ENCODE data around the gene NPR1.
"Not testable (repeated sequence)": the region's sequence is repeated elsewhere in the genome, so short reads cannot be mapped to it uniquely, and the experiment has no call there.

The NPR1 gene

DNA sequence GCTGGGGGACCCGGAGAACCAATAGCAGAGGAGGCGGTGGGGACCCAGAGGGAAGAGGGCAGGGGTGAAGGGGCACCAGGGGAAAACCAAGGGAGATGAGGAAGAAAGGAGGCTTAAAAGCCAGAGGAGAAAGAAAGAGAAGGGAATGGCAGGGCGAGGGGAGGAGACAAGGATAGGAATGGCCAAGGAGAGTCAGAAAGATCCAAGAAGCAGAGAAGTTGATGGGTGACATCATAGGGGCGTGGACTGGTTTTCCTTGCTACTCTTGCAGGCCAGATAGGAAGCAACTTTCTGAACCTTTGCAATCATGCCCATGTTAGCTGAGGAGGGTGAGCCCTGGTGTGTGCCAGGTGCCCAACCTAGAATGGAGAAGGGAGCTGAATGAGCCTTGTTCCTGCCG lies 5.4 kb downstream of the NPR1 start:
- DNase-seq: no peak

DNA sequence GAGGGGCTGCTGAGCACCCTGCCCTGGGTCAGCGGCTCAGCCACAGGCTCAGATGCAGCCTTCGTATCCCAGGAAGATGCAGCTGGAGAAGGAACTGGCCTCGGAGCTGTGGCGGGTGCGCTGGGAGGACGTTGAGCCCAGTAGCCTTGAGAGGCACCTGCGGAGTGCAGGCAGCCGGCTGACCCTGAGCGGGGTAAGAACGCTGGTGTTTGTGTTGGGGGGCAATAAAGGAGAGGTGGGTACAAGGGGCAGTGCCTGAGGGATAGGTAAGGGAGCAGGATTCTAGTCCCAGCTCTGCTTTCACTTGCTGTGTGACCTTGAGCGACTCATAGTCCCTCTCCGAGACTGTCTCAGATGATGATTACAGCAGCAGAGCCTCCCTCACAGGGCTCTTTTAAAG lies 6.4 kb downstream of the NPR1 start:
- no peak for DNase-seq

DNA sequence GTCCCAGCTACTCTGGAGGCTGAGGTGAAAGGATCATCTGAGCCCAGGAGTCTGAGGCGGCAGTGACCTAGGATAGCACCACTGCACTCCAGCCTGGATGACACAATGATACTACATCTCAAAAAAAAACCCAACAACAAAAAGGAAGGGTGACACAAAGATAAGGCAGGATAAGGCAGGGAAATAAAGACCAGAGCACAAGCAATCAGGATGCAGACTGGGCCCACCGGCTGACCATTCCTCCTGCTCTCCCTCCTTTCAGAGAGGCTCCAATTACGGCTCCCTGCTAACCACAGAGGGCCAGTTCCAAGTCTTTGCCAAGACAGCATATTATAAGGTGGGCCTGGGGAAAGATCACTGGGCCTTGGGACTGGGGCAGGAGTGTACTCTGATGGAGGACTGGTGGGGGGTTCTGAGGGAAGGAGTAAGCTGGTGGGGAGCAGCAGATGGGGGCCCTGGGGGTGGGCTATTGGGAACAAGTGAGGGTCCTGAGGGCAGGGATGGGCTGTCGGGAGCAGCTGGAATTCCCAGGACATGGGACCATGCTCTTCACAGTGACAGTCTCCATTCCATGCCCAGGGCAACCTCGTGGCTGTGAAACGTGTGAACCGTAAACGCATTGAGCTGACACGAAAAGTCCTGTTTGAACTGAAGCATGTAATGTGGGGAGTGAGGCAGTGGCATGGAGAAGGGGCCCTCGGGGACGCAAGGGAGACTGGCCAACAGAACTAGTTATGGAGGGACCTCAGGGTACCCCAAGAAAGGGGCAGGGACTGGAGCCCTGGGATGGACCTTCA lies 7.3 kb downstream of the NPR1 start:
- no peak for DNase-seq

DNA sequence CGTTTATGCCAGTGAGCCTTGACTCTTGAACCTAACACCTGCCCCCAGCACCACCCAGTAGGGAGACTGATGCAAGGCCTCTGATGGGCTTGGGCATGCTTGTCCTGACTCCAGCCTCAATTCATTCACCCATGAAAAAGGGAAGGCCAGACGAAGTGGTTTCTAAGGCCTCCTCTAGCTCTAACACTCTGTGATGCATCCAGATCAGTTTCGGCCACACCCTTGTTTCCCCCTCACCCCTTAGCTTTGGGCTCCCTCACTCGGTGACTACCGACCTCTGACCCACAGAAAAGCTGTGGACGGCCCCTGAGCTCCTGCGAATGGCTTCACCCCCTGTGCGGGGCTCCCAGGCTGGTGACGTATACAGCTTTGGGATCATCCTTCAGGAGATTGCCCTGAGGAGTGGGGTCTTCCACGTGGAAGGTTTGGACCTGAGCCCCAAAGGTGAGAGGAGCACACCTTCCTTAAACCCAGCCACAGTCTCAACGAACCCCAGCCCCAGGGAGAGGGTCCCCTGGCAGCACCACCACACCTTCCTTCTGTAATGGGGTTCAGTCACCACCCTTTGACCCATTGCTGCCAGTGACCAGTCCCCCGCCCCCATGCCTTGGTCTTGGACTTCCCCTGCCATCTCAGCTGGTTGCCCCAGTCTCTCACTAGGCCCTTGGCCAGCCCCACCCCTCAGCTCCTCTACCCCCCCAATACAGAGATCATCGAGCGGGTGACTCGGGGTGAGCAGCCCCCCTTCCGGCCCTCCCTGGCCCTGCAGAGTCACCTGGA lies 9.0 kb downstream of the NPR1 start:
- DNase-seq: no peak

DNA sequence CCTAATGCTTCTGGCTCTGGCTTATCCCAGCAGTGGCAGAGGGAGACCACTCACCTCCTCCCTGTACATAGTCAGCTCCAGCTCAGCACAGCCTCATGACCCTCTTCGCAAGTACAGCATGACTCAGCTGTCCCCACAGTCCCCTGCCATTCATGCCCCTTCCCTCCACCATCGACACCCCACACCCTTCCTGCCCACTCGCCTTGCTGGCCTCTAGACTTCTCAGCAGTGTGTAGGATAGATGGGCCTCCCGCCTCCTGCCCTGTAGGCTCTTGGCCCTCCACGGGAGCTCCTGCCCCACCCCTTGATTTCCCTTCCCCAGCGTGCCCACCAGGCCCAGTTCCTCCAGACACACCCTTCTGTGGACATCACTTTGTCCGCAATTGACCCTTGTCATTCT lies 9.8 kb downstream of the NPR1 start:
- no peak for DNase-seq

DNA sequence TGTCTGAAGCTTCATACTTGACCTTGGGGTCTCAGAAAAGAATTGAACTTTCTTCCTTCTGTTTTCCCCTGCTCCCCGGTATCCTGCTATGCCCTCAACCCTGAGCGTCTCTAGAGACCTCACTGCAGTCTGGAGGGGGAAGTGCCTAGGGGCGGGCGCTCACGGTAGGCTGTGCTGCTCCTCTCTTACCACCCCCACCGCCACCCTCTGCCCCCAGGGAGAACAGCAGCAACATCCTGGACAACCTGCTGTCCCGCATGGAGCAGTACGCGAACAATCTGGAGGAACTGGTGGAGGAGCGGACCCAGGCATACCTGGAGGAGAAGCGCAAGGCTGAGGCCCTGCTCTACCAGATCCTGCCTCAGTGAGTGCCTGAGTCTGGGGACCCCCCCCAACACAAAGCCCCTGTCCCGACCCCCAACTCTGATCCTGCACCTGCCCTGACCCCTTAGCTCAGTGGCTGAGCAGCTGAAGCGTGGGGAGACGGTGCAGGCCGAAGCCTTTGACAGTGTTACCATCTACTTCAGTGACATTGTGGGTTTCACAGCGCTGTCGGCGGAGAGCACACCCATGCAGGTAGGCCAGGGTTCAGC lies 10.3 kb downstream of the NPR1 start:
- no peak for DNase-seq

DNA sequence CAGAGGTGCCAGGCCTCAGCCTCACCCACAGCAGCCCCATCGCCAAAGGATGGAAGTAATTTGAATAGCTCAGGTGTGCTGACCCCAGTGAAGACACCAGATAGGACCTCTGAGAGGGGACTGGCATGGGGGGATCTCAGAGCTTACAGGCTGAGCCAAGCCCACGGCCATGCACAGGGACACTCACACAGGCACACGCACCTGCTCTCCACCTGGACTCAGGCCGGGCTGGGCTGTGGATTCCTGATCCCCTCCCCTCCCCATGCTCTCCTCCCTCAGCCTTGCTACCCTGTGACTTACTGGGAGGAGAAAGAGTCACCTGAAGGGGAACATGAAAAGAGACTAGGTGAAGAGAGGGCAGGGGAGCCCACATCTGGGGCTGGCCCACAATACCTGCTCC lies 15.0 kb downstream of the NPR1 start:
- no peak for DNase-seq

DNA sequence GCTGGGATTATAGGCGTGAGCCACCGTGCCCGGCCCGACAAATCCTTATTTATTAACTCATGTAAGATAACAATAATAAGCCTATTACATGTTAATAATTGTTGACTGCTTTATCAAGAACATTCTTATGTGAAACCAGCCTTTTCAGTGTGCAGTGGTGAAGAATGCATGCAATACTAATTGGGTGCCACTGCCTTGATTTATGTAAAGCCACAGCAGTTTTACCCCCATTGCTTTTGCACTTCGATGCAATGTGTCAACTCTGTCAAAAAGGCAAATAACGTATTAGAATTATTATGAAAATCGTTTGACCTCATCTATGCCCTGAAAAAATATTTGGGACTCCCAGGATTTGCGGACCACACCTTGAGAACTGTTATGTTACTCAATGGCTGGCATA lies 18.3 kb downstream of the NPR1 start:
- no peak for DNase-seq

DNA sequence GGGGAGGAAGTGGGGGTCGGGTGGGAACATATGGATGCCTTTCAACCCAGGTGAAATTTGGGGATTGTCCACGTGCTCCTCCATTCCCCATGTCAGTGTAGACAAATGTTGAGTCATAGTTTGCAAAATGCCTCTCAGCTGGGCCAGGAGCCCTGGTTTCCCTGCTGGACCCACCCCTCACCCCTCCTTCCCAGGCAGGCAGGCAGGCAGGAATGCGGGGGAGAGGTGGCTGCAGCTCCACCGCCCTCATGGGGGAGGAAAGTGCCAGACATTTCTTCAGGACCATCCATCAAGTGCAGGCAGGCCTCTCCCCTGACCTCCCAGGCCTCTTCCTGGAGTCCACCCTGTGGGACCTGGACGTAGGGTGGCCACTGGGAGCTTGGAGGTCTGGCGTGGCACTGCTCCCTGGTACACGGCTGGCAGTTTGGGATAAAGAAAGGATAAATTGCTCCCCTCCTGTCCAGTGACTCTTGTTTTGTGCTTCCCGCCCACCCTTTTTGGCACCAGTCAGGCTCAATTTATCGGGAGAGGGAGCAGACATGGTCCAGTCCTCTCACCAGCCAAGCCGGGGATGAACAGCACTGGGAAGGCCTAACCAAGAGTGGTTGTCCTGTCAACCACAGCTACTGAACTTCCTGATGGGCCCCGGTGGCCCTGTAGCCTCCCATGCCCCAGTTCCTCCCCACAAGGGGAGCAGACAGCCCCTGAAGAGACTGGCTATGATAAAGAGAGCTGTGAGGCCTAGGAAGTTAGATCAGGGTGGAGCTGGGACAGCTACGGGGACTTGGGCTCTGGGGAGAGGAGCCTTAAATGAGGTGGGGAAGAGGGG lies 18.9 kb downstream of the NPR1 start:
- DNase-seq: no peak

DNA sequence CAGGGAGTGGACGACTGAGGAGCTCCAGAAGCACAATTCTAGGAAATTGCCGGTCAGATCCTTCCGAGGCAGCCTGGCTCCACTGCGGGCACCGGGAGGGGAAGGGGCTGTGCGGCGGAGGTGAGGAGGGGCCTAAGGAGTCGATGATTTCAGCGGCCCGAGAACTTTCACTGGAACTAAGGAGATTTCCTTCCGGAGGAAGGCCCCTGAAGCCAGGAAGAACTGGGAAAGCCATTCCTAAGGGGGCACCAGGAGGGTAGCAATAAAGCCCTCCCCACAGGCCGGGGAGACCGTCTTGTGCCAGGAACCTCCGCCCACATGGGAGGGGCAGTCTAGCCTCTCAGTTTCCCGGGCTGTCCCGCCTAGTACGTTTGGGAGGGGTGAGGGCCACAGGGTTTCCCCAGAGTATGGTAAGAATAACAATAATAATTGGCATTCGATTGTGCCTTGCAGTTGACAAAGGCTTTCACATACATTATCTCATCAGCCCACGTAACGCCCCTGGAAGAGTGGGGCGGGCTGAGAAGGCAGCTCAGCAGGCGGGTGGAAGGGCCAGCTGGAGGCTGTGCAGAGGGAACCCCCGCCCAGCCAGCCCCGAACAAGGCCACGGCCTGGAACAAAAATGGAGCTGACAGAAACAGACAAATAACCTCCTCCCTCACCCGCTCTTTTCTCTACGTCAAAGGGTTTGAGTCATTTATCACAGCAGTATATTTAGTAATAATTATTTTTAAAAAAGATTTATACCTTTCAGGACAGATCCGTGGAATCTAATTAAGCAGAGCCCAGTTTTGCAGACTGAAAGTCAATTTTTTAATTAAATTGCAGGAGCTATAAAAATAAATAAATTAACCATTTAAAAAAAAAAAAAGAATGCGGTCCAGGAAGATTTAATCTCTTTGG lies 19.8 kb downstream of the NPR1 start:
- DNase-seq: no peak

DNA sequence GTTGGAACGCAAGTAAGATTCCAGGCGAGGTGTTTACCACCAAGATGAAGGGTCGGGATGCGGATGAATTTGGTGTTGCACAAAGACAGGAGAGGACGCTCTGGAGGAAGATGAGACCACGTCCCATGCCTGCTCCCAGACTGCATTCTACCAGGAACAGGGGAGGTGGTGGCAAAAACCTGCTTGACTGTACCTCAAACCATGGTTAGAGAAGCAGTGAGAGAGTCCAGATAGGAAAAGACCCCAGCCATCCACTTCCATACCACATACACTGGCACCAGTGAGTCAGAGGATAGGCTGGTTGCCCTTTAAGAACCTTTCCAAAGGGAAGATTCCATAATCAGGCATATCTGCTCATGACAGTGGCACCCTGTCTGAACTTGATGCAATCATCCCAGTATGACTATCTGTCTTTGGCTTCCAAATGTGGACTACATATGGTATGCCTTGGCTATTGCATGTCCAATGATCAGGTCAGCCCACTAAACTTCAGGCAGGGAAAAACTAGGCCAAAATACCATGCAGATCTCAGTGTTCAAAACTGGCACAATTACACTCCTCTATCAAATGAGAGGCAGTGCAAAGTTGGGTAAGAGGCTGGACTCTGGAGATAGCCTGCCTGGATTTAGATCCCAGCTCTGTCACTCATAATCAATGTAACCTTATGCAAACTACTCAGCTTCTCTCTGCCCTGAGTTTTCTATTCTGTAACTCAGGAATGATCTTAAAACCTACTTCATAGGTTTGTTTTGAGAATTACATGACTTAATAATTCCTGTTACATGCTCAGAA lies 20.6 kb downstream of the NPR1 start:
- no peak for DNase-seq

DNA sequence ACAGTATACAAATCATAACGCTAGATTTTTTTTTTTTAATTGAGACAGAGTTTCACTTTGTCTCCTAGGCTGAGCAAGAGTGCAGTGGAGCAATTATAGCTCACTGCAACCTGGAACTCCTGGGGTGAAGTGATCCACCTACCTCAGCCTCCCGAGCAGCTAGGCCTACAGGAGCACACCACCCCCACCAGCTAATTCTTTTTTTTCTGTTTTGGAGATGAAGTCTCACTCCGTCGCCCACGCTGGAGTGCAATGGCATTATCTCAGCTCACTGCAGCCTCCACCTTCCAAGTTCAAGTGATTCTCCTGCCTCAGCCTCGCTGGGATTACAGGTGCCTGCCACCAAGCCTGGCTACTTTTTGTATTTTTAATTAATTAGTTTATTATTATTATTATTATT lies 21.3 kb downstream of the NPR1 start:
- no peak for DNase-seq

DNA sequence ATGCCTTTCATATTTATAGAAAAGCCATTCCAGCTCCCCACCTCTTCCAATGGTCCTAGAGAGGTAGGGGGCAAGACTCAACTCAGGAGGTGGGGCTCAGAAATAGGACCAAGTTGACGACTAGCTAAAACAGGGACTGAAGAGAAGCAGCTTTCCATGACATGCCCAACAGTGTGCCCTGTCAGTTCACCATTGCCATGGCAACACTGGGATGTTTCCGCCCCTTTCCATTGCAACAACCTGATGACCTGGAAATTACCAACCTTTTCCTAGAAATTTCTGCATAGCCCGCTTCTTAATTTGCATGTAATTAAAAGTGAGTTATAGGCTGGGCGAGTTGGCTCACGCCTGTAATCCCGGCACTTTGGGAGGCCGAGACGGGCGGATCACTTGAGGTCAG lies 27.0 kb downstream of the NPR1 start:
- peak; percentile 16 for DNase-seq

DNA sequence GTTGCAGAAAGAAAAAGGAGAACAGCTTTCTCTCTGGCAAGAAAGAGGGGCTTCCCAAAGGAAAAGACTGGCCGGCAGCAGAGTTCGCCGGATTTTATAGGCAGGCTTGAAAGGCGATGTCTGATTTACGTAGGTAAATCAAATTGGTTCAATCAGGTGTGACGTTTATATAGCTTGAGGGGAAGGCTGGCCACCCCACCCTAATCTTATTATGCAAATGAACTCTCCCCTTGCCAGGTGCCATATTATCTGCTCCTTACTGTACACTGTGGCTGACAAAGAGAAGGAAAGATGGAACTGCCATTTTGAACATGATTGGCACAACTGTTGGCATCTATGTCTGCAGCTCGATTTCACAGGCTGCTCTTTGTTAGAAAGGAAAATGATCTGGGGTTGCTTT lies 32.5 kb downstream of the NPR1 start:
- DNase-seq: no peak

DNA sequence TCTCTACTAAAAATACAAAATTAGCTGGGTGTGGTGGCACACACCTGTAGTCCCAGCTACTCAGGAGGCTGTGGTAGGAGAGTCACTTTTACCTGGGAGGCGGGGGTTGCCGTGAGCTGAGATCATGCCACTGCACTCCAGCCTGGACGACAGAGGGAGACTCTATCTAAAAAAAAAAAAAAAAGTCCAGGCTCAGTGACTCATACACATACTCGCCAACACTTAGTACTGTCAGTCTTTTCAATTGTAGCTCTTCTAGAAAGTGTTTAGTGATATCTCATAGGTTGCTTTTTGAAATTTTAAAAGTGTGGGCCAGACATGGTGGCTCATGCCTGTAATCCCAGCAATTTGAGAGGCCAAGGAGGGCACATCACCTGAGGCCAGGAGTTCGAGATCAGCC lies 37.7 kb downstream of the NPR1 start:
- DNase-seq: not testable (repeated sequence)

DNA sequence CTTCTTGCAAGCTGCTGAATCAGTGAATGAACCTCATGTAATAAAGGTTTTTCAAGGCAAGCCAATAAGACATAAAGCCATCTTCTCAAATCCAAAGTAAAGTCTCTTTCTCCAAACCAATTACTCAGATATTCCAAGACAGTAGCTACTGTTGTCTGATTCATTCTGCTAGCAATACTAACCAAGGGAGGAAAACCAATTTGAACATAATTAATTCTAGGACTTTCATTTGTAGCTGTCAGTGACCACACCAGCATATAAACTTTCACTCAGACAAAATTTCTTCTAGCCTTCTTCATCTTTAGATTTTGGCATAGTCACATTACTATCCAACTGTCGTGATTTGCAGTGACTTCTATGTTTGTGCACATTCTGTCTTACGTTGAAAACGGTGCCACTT lies 38.8 kb downstream of the NPR1 start:
- no peak for DNase-seq

DNA sequence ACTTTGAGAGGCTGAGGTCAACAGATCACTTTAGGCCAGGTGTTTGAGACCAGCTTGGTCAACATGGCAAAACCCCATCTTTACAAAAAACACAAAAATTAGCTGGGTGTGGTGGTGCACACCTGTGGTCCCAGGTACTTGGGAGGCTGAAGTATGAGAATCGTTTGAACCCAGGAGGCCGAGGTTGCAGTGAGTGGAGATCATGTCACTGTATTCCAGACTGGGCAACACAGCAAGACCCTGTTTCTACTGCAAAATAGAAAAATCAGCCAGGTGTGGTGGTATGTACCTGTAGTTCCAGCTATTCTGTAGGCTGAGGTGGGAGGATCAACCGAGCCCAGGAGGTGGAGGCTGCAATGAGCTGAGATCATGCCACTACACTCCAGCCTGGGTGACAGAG lies 45.2 kb downstream of the NPR1 start:
- no peak for DNase-seq

DNA sequence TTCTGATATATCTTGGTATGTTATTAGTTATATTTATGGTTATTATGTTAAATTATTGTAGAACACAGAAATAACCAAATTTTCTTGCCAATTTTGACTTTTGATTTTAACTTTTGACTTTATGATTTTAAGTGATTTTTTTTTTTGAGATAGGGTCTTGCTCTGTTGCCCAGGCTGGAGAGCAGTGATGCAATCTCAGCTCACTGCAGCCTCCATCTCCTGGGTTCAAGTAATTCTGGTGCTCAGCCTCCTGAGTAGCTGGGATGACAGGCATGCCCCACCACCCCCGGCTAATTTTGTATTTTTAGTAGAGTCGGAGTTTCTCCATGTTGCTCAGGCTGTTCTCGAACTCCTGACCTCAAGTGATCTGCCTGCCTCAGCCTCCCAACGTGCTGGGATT lies 46.1 kb downstream of the NPR1 start:
- not testable (repeated sequence) for DNase-seq

DNA sequence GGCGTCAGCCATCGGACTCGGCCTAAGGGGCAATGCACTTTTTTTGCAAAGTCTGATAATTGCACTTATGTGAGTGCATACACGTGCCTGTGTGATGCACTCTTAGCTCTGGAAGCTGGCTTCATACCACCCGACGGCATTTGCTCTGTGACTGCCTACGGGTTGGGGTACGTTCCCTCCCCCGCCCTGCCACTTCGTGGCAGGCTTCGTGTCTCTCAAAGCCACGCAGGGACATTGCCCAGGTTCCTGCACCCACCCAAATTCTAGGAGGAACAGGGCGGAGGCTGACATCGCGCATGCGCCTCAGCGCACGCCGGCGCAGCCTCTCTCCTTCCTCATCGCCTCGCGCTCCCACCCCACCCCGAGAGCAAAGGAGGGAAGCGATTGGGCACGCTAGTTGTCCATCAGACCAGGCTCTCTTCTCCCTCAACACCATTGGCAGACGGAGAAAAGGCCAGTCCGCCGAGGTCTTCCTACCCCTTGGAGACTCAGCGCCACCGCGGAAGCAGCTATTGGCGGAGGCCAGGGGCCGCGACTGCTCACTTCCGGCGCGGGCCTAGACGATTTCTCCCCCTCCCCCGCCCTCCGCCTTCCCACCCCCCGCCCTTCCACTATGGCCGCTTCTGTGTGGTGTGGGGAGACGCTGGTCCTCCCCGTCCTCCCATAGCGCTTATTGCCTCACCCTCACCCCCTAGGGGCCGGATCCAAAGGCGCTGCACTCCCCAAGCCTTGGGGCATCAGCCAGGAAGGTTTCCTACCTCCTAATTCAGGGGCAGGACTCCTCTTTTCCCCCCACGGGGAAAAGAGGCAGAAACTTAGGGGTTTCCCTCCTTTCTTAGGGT lies 49.2 kb downstream of the NPR1 start, which contains the start of gene INTS3:
TSS of gene INTS3 (plus strand) at position 588 of the 842 bp plus-strand sequence. CDS start 585 bp downstream, outside the sequence.
- DNase-seq: peak; percentile 100
